ENCODE results near the gene TBCK.

The TBCK gene

DNA sequence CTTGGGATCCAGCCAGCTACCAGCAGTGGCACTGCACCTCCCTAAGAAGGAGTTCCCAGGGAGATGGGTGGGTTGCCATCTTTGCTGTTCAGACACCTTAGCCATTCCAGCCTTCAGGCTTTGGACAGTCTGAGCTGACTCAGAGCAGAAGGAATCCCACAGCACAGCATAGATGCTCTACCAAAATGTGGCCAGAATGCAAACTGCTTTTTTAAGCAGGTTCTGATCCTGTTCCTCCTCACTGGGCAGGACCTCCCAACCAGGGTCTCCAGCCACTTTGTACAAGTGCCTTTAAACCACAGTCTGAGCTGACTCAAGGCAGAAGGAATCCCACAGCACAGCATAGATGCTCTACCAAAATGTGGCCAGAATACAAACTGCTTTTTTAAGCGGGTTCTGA lies 211.7 kb downstream of the TBCK start:
- H3K79me2 ChIP-seq, result no peaks in the 10 kb centered on the region
- TF ChIP-seq, protein P1, sequence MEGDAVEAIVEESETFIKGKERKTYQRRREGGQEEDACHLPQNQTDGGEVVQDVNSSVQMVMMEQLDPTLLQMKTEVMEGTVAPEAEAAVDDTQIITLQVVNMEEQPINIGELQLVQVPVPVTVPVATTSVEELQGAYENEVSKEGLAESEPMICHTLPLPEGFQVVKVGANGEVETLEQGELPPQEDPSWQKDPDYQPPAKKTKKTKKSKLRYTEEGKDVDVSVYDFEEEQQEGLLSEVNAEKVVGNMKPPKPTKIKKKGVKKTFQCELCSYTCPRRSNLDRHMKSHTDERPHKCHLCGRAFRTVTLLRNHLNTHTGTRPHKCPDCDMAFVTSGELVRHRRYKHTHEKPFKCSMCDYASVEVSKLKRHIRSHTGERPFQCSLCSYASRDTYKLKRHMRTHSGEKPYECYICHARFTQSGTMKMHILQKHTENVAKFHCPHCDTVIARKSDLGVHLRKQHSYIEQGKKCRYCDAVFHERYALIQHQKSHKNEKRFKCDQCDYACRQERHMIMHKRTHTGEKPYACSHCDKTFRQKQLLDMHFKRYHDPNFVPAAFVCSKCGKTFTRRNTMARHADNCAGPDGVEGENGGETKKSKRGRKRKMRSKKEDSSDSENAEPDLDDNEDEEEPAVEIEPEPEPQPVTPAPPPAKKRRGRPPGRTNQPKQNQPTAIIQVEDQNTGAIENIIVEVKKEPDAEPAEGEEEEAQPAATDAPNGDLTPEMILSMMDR (IDR thresholded peaks at IDR 0.05), result no peak
- no peaks in the 10 kb centered on the region for H3K36me3 ChIP-seq (ENCODE audit: control insufficient read depth, insufficient read depth, low read length)
- no peak overlapping the region for H2AFZ ChIP-seq
- no peak overlapping the region for H3K4me3 ChIP-seq (ENCODE audit: low read depth, low read length)
- no peaks in the 10 kb centered on the region for H3K9me3 ChIP-seq (ENCODE audit: control insufficient read depth, low read length)
- H3K9ac ChIP-seq, result no peak overlapping the region
- no peak overlapping the region for H3K27ac ChIP-seq
- no peak overlapping the region for H3K4me2 ChIP-seq (ENCODE audit: low read length)
- H3K27me3 ChIP-seq (ENCODE audit: control insufficient read depth, insufficient read depth, low read length), result no peaks in the 10 kb centered on the region
- no peaks in the 10 kb centered on the region for H3K4me1 ChIP-seq

DNA sequence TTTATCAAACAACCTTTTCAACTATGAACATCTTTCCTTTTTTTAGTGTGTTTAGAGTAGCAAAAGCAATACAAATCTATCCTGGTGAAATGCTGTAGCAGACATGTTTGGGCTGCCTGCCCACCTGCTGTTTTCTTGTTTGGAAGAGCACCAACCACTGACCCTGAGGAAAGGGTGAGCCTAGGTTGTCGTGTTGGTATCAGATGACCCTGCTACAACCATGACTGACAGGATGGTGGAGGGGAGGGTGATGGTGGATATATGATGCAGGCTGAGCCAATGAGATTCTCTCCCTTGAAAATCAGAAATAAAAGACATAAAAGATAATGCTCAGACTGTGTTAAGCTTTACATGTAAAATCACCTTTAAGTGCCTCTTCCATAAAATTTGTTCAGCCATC lies 219.6 kb downstream of the TBCK start:
- no peak overlapping the region for H3K27ac ChIP-seq
- H3K27me3 ChIP-seq (ENCODE audit: control insufficient read depth, insufficient read depth, low read length), result no peaks in the 10 kb centered on the region
- no peaks in the 10 kb centered on the region for H3K79me2 ChIP-seq
- H3K4me1 ChIP-seq, result no peaks in the 10 kb centered on the region
- no peak overlapping the region for H3K9ac ChIP-seq
- H2AFZ ChIP-seq, result no peak overlapping the region
- no peak overlapping the region for H3K4me2 ChIP-seq (ENCODE audit: low read length)
- TF ChIP-seq, protein P1 (IDR thresholded peaks at IDR 0.05), result no peak
- H3K9me3 ChIP-seq (ENCODE audit: control insufficient read depth, low read length), result no peaks in the 10 kb centered on the region
- no peak overlapping the region for H3K4me3 ChIP-seq (ENCODE audit: low read depth, low read length)
- H3K36me3 ChIP-seq (ENCODE audit: control insufficient read depth, insufficient read depth, low read length), result no peaks in the 10 kb centered on the region

DNA sequence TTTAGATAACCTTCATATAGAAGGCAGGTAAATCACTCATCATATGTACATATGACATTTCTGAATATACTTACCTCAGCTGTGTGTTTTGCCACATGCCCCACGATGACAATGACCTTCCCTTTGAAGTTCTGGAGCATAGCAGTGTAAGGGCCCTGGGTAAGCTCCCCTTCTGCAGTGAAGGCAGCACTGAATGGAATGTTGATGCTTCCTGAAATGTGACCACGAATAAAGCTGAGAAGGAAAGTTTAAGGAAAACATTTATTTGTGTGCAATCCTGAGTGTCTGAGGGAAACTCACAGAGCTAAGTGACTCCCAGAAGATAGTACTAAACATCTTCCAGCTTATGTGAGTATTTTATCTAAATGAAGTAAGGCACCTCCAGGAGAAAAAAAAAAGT lies 220.6 kb downstream of the TBCK start:
- Histone ChIP-seq H3K9me3 (ENCODE audit: control insufficient read depth, low read length) (no peaks in the 10 kb centered on the region), H3K27ac (no peak overlapping the region), H3K4me1 (no peaks in the 10 kb centered on the region), H3K36me3 (ENCODE audit: control insufficient read depth, insufficient read depth, low read length) (no peaks in the 10 kb centered on the region), H3K79me2 (no peaks in the 10 kb centered on the region), H3K4me2 (ENCODE audit: low read length) (no peak overlapping the region), H3K4me3 (ENCODE audit: low read depth, low read length) (no peak overlapping the region), H3K9ac (no peak overlapping the region), H2AFZ (no peak overlapping the region), H3K27me3 (ENCODE audit: control insufficient read depth, insufficient read depth, low read length) (no peaks in the 10 kb centered on the region)
- TF ChIP-seq, protein P1 (IDR thresholded peaks at IDR 0.05), result no peak

DNA sequence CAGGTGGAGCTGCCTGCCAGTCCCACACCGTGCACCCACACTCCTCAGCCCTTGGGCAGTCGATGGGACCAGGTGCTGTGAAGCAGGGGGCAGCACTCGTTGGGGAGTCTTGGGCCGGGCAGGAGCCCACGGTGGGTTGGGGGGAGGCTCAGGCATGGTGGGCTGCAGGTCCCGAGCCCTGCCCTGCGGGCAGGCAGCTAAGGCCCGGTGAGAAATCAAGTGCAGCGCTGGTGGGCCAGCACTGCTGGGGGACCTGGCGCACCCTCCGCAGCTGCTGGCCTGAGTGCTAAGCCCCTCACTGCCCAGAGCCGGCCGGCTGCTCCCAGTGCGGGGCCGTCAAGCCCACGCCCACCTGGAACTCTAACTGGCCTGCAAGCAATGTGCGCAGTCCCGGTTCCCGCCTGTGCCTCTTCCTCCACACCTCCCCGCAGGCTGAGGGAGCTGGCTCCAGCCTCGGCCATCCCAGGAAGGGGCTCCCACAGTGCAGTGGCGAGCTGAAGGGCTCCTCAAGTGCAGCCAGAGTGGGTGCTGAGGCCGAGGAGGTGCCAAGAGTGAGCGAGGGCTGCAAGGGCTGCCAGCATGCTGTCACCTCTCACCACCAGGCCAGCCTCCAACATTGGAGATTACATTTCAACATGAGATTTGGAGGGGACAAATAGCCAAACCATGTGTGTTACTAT lies 223.5 kb downstream of the TBCK start:
- H3K36me3 ChIP-seq (ENCODE audit: control insufficient read depth, insufficient read depth, low read length), result no peaks in the 10 kb centered on the region
- no peaks in the 10 kb centered on the region for H3K4me1 ChIP-seq
- H3K9me3 ChIP-seq (ENCODE audit: control insufficient read depth, low read length), result no peaks in the 10 kb centered on the region
- H3K4me3 ChIP-seq (ENCODE audit: low read depth, low read length), result no peak overlapping the region
- H3K27me3 ChIP-seq (ENCODE audit: control insufficient read depth, insufficient read depth, low read length), result no peaks in the 10 kb centered on the region
- no peak overlapping the region for H3K27ac ChIP-seq
- H3K4me2 ChIP-seq (ENCODE audit: low read length), result no peak overlapping the region
- H2AFZ ChIP-seq, result no peak overlapping the region
- H3K79me2 ChIP-seq, result no peaks in the 10 kb centered on the region
- H3K9ac ChIP-seq, result no peak overlapping the region
- TF ChIP-seq, protein P1 (IDR thresholded peaks at IDR 0.05), result no peak

DNA sequence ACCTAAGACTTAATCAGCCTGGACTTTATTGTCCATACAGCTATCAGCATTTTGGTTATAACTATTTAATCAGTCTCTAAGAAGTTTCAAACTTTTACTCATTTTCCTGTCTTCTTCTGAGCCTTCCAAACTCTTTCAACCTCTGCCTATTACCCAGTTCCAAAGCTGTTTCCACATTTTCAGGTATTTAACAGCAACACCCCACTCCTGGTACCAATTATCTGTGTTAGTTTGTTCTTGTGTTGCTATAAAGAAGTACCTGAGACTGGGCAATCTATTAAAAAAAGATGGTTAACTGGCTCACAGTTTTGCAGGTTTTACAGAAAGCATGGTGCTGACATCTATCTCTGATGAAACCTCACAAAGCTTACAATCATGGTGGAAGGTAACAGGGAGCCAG lies 225.2 kb downstream of the TBCK start:
- H3K4me2 ChIP-seq (ENCODE audit: low read length), result no peak overlapping the region
- H3K27ac ChIP-seq, result no peak overlapping the region
- no peaks in the 10 kb centered on the region for H3K27me3 ChIP-seq (ENCODE audit: control insufficient read depth, insufficient read depth, low read length)
- TF ChIP-seq, protein P1 (IDR thresholded peaks at IDR 0.05), result no peak
- H3K79me2 ChIP-seq, result no peaks in the 10 kb centered on the region
- no peak overlapping the region for H2AFZ ChIP-seq
- no peak overlapping the region for H3K9ac ChIP-seq
- no peak overlapping the region for H3K4me3 ChIP-seq (ENCODE audit: low read depth, low read length)
- H3K9me3 ChIP-seq (ENCODE audit: control insufficient read depth, low read length), result no peaks in the 10 kb centered on the region
- no peaks in the 10 kb centered on the region for H3K4me1 ChIP-seq
- no peaks in the 10 kb centered on the region for H3K36me3 ChIP-seq (ENCODE audit: control insufficient read depth, insufficient read depth, low read length)
